Suprapubic skin (tissue), 3 donors: ENCODE results near the gene KIF16B.

Experiments
- POLR2A ChIP-seq, 2 donors: fragments of 450-650 bp; IDR thresholded peaks; one replicate each; pipeline ENCODE4 v1.6.1; 2017; ENCODE audit warnings: antibody characterized with exemption in 2 of 2, mild to moderate bottlenecking in 2 of 2, moderate library complexity in 2 of 2
- TF ChIP-seq, protein P1 (sequence below), 2 donors: fragments of 200-600 bp in 1 of 2; fragments of 450-650 bp in 1 of 2; sonication (generic) in 1 of 2; IDR thresholded peaks; one replicate each; pipeline ENCODE4 v1.5.1; 2016 to 2019; ENCODE audit warnings: antibody characterized with exemption in 2 of 2, mild to moderate bottlenecking in 1 of 2, moderate library complexity in 1 of 2

GRCh38 chr20:16327606-16328005 is 245.6 kb downstream of the KIF16B start:
- TF ChIP-seq, protein P1, sequence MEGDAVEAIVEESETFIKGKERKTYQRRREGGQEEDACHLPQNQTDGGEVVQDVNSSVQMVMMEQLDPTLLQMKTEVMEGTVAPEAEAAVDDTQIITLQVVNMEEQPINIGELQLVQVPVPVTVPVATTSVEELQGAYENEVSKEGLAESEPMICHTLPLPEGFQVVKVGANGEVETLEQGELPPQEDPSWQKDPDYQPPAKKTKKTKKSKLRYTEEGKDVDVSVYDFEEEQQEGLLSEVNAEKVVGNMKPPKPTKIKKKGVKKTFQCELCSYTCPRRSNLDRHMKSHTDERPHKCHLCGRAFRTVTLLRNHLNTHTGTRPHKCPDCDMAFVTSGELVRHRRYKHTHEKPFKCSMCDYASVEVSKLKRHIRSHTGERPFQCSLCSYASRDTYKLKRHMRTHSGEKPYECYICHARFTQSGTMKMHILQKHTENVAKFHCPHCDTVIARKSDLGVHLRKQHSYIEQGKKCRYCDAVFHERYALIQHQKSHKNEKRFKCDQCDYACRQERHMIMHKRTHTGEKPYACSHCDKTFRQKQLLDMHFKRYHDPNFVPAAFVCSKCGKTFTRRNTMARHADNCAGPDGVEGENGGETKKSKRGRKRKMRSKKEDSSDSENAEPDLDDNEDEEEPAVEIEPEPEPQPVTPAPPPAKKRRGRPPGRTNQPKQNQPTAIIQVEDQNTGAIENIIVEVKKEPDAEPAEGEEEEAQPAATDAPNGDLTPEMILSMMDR (IDR thresholded peaks at IDR 0.05) = no peak
- TF ChIP-seq POLR2A (IDR thresholded peaks at IDR 0.05) = no peak
